ENCODE data around the gene SEMA3C.

The SEMA3C gene

DNA sequence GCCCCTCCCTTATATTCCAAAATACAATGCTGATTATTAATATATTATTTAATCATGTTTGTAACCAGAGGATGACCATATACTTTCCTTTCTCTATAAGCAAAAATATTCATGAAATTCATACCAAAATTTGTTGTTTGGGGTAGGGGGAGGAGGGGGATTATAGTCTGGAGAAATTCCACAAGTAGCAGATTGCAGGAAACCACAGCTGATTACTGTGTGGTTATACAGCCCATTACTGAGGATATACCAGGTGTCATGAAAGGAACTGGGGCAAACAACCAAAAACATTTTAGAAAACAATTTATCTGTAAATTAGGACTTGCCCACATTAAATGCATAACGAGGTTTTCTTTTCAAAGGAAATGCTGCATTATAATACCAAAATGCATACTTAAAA, 50.3 kb downstream of the SEMA3C start:
- Histone ChIP-seq H3K27ac (no peak overlapping the region), H3K27me3 (replicated peaks) (no peaks in the 10 kb centered on the region), H3K36me3 (replicated peaks) (peaks cover 2% of the 10 kb centered on the region), H3K4me3 (ENCODE audit: low read depth, low read length) (no peak overlapping the region)
- in situ Hi-C loops (cut with HindIII; ENCODE audit: low pct_ligation_motif_present, low sequenced_read_pairs), result no loop called here
- TF ChIP-seq, protein P1, sequence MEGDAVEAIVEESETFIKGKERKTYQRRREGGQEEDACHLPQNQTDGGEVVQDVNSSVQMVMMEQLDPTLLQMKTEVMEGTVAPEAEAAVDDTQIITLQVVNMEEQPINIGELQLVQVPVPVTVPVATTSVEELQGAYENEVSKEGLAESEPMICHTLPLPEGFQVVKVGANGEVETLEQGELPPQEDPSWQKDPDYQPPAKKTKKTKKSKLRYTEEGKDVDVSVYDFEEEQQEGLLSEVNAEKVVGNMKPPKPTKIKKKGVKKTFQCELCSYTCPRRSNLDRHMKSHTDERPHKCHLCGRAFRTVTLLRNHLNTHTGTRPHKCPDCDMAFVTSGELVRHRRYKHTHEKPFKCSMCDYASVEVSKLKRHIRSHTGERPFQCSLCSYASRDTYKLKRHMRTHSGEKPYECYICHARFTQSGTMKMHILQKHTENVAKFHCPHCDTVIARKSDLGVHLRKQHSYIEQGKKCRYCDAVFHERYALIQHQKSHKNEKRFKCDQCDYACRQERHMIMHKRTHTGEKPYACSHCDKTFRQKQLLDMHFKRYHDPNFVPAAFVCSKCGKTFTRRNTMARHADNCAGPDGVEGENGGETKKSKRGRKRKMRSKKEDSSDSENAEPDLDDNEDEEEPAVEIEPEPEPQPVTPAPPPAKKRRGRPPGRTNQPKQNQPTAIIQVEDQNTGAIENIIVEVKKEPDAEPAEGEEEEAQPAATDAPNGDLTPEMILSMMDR (IDR thresholded peaks at IDR 0.05; ENCODE audit: low read depth, low read length, missing control alignments), result no peak
- DNase-seq, result no peak

DNA sequence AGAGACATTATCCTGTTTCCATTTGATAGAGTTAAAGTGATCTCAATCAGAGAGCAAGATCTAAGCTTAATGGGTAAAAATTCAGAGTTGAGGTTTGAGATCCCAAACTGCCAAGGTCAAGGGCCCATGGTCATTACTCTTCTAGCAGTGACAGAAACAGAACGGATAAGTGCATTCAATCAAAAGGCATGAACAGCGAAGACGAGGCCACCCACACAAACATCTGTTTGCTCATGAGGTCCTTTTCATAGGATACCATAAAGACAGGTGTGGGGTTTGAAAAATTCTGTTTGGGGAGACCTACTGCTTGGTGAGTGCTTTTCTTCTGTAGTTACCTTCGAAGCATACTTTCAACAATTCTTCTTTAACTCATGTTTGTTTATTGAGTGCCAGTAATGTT, 58.3 kb downstream of the SEMA3C start:
- Histone ChIP-seq H3K36me3 (replicated peaks) (no peaks in the 10 kb centered on the region), H3K27me3 (replicated peaks) (no peaks in the 10 kb centered on the region), H3K4me3 (ENCODE audit: low read depth, low read length) (no peak overlapping the region), H3K27ac (no peak overlapping the region)
- TF ChIP-seq, protein P1 (IDR thresholded peaks at IDR 0.05; ENCODE audit: low read depth, low read length, missing control alignments), result no peak
- DNase-seq, result no peak
- in situ Hi-C loops (cut with HindIII; ENCODE audit: low pct_ligation_motif_present, low sequenced_read_pairs), result no loop called here

- in situ Hi-C loops (cut with HindIII; ENCODE audit: low pct_ligation_motif_present, low sequenced_read_pairs), result no loop called here
- TF ChIP-seq, protein P1 (IDR thresholded peaks at IDR 0.05; ENCODE audit: low read depth, low read length, missing control alignments), result no peak
- H3K4me3 ChIP-seq (ENCODE audit: low read depth, low read length), result no peak overlapping the region
- no peak overlapping the region for H3K27ac ChIP-seq
- H3K27me3 ChIP-seq (replicated peaks), result no peaks in the 10 kb centered on the region
- no peak for DNase-seq
- H3K36me3 ChIP-seq (replicated peaks), result no peaks in the 10 kb centered on the region
These were observed 59.4 kb downstream of the SEMA3C start for GRCh38 chr7:80859272-80859970.

GRCh38 chr7:80858141-80858903, 60.5 kb downstream of the SEMA3C start:
- Histone ChIP-seq H3K4me3 (ENCODE audit: low read depth, low read length) (no peak overlapping the region), H3K27me3 (replicated peaks) (no peaks in the 10 kb centered on the region), H3K27ac (no peak overlapping the region), H3K36me3 (replicated peaks) (no peaks in the 10 kb centered on the region)
- TF ChIP-seq, protein P1 (IDR thresholded peaks at IDR 0.05; ENCODE audit: low read depth, low read length, missing control alignments), result no peak
- in situ Hi-C loops (cut with HindIII; ENCODE audit: low pct_ligation_motif_present, low sequenced_read_pairs), result no loop called here
- DNase-seq, result no peak

DNA sequence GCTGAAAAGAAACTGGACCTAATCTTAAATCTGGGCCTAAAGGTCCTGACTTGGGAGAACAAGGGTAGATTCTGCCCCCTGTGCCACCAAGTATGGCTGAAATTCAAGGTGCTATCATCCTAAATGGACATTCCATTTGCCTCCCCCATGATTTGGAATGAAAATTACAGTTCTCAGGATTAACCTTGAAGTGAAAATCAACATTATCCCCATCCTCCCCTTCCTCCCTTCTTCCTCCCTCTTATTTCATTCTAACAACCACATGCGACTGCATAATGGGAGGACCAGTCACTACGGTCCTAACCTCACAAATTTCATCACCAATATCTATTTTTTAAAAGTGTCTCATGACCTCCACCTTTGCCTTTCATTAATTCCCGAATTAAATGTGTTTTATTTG, 62.1 kb downstream of the SEMA3C start:
- no peaks in the 10 kb centered on the region for H3K36me3 ChIP-seq (replicated peaks)
- no peak overlapping the region for H3K4me3 ChIP-seq (ENCODE audit: low read depth, low read length)
- in situ Hi-C loops (cut with HindIII; ENCODE audit: low pct_ligation_motif_present, low sequenced_read_pairs), result no loop called here
- H3K27ac ChIP-seq, result no peak overlapping the region
- TF ChIP-seq, protein P1 (IDR thresholded peaks at IDR 0.05; ENCODE audit: low read depth, low read length, missing control alignments), result no peak
- H3K27me3 ChIP-seq (replicated peaks), result no peaks in the 10 kb centered on the region
- no peak for DNase-seq
